Right hindlimb (tissue), 1 donor: ENCODE results near the gene MILR1.
A peak's percentile ranks its signal among the peaks of the same experiment; 100 is the strongest.
"Not testable (repeated sequence)": the region's sequence is repeated elsewhere in the genome, so short reads cannot be mapped to it uniquely, and the experiment has no call there.

Experiments
- DNase-seq: peaks from one replicate; pipeline ENCODE4 v3.0.0-alpha.2; 2018

The MILR1 gene, protein sequence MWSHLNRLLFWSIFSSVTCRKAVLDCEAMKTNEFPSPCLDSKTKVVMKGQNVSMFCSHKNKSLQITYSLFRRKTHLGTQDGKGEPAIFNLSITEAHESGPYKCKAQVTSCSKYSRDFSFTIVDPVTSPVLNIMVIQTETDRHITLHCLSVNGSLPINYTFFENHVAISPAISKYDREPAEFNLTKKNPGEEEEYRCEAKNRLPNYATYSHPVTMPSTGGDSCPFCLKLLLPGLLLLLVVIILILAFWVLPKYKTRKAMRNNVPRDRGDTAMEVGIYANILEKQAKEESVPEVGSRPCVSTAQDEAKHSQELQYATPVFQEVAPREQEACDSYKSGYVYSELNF

DNA sequence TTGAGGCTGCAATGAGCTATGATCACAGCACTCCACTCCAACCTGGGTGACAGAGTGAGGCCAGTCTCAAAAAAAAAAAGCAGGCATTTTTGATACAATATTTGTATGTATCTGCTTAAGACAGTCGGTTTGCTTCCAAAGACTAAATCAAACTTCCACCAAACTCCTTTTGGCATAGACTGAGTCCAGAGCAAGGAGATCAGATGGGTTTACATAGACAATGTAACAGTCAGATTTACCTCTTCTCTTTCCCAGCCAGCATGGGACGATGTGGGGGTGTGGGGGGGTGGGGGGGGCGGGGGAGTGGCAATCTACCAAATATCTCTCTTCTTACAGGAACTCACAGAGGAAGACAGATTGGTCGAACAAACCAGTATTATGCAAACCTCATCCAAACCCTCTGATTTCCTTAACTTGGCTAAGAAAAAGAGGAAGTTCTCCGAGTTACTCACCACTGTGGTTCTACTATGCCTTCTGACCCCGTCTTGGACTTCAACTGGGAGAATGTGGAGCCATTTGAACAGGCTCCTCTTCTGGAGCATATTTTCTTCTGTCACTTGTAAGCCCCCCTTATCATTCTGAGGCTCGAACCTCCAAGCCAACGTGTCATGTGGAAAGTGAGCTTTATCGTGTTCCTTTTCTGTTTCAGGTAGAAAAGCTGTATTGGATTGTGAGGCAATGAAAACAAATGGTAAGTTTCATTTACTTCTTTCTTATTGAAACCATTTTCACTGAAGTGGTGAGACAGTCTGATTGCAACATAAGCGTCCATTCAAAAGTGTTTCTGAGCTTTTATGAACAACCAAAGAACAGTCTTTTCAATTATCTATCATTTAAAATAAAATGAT is at the start of gene MILR1:
Gene MILR1 (plus strand): TSS at position 451 of the 848 bp plus-strand sequence. CDS start 54 bp downstream, at position 505.
- peak; percentile 34 for DNase-seq

DNA sequence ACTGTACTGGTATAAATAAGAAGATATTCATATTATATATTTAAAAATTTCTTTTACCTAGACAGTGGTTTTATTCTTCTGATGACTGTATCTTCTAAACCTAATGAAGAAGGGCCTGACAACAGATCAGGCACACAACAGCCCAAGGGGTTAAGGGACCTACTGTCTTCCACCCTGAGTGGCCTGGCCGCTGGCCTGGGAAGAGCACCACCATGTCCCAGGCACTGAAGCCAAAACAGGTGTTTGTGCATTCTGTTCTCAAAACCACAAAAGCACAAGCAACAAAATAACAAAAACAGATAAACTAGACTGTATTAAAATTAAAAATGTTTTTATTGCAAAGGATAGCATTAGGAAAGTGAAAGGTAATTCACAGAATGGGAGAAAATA is 49.2 kb upstream of the MILR1 start:
- no peak for DNase-seq

DNA sequence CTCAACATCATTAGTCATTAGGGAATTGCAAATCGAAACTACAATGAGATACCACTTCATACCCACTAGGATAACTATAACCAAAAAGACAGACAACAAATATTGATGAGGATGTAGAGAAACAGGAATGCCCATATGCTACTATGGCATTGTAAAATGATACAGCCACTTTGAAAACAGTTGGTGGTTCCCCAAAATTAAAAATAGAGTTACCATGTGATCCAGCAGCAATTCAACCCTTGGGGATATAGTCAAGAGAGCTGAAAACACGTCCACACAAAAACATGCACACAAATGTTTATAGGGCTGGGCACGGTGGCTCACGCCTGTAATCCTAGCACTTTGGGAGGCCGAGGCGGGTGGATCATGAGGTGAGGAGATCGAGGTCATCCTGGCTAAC is 48.3 kb upstream of the MILR1 start:
- no peak for DNase-seq

DNA sequence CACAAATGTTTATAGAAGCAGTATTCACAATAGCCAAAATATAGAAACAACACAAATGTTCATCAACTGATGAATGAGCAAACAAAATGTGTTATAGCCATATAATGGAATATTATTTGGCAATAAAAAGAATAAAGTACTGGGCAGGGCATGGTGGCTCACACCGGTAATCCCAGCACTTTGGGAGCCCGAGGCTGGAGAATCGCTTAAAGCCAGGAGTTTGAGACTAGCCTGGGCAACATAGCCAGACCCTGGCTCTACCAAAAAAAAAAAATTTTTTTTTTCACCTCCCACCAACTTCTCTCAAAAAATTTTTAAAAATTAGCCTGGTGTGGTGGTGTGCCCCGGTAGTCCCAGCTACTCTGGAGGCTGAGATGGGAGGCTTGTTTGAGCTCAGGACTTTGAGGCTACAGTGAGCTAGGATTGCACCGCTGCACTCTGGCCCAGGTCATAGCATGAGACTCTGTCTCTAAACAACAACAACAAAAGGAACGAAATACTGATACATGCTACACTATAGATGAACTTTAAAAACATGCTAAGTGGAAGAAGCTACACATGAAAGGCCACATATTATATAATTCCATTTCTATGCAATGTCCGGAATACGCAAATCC is 47.6 kb upstream of the MILR1 start:
- DNase-seq: no peak

DNA sequence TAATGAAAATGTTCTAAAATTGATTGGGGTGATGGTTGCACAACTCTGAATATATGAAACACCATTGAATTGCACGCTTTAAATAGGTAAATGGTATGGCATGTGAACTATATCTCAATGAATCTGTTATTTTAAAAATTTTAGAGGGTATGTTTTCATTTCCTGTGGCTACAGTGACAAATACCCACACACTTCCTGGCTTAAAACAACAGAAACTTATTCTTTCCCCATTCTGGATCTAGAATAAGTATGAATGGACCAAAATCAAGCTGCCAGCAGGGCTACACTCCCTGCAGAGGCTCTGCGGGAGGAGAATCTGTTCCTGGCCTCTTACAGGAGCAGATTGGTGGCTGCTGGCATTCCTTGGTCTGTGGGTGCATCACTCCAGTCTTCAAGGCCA is 47.0 kb upstream of the MILR1 start:
- DNase-seq: no peak

DNA sequence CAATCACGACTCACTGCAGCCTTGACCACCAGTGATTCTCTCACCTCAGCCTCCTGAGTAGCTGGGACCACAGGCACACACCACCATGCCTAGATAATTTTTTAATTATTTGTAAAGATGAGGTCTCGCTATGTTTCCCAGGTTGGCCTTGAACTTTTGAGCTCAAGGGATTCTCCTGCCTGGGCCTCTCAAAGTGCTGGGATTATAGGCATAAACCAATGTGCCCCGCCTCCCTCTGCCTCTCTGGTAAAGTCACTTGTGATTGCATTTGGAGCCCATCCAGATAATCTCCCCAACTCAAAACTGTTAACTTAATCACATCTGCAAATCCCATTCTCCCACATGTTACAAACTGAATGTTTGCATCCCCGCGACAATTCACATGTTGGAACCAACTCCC is 46.4 kb upstream of the MILR1 start:
- DNase-seq: no peak

DNA sequence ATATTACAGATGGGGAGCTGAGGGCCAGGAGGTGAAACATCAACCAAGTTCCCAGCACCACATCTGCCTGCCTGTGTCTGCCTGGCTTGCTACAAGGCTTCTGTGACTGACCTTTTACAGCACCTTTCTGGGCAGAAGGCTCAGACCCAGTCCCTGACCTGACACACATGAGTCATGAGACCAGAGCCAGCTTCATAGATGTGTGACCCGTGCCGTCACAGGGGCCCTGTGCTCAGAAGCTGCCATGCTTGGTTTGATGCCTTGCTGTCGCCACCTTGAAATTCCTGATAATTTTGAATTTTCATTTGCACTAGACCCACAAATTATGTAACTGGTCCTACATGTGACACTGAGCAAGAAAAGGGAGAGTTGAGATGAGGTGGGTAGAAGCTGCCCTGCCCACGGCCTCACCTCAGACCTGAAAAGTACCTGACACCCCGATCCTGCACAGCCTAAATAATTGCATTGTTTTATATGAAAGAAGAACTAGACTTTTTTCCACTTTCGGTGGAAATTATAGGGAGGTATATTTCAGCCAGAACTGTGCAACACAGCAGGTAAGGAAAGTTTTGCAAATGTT is 44.9 kb upstream of the MILR1 start:
- DNase-seq: no peak

DNA sequence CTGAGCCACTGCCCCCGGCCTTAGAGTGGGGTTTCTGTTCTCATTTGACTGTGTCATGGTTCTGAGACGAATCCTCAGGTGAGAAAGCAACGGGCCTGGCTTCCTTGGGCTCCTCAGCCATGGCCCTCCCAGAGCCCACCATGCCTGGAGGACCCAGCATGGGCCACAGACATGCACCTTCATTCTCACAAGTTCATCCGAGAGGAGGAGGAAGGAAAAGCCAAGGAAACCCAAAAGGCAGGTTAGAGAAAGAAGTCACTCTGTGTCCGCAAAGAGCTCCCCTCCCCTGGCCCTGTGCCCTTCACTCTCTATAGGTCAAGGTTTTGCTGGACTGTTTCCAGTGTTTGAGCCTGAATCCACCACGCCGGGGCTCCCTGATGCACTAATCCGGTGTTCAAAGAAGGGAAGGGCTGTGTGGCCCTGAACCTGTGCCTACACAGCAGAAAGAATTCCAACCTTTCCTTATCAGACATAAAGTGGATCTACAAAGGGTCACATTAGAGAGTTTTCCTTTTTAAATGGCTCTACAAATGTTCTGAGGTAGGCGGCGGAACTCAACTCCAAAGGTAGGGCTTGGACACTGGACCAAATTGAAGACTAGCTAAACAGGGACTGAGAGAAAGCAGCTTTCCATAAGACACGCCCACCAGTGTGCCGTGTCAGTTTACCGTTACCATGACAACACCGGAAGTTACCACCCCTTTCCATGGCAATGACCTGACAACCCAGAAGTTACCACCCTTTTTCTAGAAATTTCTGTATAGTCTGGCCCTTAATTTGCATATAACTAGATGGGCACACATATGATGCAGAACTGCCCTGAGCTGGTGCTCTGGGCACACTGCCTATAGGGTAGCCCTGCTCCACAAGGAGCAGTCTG is 42.4 kb upstream of the MILR1 start:
- DNase-seq: no peak

DNA sequence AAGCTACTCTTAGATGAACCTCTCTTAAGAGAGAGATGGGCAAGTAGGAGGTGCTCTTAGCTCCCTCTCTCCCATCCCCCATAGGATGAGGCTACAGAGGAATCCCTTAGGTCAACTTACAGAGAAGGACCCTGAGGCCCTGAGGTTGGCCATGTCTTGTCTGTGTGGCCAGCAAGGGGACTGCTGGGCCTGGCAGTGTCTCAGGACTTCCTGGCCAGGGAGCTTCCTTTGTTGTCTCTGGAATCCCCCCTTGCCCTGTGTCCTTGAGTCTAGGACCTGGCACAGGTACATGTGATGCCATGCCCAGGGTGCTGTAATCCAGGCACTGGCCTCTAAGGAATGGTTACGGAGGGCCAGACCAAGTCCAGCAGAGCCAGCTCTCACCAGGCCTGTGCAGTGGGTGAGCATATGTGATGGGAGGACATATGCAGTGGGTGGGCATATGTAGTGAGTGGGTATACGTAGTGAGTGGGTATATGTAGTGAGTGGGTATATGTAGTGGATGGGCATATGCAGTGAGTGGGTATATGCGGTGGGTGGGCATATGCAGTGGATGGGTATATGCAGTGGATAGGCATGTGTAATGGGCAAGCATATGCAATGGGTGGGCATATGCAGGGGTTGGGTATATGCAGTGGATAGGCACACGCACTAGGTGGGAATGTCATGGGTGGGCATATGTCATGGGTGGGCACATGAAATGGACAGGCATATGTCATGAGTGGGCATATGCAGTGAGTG is 38.0 kb upstream of the MILR1 start:
- DNase-seq: no peak

DNA sequence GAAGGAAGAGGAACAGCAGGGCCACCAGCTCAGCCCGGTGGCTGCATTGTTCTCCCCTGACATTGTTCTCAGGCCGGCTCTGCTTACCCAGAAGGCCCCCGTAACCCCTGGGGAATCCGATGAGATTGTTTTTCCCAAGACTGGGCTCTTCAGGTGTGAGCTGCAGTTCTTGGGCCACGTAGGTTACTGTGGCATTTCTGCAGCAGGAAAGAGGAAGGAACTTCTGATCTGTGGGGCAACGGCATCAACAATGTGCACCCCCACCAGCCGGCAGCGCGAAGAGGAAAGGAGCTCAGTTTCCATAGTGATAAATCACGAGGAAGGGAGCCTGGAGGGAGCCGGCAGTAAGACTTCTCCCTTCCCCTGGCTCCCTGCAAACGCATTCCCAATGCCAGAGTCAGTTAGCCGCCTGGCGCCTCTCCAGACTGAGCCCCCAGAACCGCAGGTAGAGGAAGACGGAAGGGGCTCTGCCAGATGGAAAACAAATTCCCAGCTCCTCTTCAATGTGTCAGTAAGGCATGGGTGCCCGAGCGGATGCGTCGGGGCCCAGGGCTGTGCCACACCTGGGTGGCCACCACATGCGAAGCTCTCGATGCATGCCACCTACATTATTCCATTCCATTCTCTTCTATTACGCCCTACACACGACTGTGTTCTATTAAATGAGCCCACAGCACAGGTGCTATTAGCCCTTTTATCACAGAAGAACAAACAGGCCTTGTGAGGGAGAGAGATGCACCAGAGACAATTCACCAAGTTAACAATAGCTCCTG is 36.7 kb upstream of the MILR1 start:
- peak; percentile 56 for DNase-seq

DNA sequence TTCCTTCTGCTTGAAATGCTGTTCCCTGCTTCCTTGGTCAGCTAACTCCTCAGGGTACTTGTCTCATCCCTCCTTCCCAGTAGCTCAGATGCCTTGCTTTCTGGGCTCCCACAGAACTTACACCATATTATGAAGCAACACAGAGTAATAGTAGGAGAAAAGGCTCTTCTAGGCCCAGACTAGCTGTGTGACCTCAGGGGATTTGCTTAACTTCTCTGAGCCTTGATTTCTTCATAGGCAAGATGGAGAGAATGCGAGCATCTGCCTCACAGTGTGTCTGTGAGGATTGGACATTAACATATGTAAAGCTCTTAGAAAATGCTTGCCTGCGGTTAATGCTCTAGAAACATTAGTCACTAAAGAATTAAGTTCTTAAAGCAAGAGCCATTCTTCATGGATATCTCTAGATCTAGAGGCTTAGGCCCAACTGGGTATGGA is 36.0 kb upstream of the MILR1 start:
- DNase-seq: no peak

DNA sequence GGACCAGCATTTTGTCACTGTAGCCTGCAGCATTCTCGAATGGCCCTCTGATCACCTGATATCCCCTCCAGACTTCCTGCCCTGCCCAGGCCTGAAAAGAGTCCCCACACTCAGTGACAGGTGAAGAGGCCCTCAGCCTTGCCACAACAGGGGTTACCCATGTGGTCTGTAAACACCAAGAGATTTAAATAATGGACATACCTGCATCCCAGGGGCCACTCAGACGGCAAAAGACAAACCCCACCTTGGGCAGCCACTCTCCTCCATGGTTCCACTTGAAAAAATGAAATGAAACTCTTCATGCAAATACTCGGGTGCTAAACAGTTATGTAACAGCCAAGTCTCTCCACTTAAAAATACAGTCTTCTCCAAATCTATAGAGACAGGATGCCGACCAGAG is 35.4 kb upstream of the MILR1 start:
- no peak for DNase-seq

DNA sequence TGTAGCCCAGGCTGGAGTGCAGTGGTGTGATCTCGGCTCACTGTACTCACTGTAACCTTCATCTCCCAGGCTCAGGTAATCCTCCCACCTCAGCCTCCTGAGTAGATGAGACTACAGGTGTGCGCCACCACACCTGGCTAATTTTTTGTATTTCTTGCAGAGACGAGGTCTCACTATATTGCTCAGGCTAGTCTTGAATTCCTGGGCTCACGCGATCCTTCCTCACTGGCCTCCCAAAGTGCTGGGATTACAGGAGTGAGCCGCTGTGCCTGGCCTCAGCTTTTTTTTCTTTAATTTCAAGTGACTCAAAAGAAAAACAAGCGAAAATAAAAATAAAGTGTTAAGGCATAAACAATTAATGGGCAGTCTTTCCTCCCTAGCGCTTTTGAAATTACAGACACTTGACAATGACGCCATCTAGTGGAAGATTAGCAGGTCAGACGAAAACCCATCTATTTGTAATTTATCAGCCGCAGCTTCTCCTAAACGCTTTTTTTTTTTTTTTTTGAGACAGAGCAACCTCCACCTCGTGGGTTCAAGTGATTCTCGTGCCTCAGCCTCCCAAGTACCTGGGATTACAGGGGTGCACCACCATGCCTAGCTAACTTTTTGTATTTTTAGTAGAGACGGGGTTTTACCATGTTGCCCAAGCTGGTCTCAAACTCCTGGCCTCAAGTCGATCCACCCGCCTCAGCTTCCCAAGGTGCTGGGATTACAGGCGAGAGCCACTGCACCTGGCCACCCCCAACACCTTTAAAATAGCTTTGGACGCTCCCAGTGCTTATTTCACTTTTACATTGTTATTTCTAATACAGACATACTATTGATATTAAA is 30.2 kb upstream of the MILR1 start:
- no peak for DNase-seq

DNA sequence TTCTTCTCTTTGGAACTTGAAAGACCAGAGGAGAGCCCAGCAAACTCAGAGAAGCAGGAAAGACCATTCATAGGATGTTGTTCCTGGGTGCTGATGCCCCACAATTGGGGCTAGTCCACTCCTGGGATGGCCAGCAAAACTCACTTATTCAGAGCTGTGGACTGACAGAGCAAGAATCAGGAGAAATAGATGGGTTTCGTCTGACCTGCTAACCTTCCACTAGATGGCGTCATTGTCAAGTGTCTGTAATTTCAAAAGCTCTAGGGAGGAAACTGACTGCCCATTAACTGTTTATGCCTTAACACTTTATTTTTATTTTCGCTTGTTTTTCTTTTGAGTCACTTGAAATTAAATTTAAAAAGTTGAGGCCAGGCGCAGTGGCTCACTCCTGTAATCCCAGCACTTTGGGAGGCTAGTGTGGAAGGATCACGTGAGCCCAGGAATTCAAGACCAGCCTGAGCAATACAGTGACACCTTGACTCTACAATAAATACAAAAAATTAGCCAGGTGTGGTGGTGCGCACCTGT is 28.7 kb upstream of the MILR1 start:
- DNase-seq: peak; percentile 39

DNA sequence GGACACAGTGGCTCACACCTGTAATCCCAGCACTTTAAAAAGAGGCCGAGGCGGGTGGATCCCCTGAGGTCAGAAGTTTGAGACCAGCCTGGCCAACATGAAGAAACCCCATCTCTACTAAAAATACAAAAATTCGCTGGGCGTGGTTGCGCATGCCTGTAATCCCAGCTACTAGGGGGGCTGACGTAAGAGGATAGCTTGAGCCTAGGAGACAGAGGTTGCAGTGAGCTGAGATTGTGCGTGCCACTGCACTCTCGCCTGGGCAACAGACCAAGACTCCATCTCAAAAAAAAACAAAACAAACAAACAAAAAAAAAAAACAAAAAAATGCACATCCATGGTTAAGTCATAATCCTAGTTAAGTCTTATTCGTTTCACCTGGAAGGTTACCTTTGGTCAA is 26.8 kb upstream of the MILR1 start:
- DNase-seq: not testable (repeated sequence)

DNA sequence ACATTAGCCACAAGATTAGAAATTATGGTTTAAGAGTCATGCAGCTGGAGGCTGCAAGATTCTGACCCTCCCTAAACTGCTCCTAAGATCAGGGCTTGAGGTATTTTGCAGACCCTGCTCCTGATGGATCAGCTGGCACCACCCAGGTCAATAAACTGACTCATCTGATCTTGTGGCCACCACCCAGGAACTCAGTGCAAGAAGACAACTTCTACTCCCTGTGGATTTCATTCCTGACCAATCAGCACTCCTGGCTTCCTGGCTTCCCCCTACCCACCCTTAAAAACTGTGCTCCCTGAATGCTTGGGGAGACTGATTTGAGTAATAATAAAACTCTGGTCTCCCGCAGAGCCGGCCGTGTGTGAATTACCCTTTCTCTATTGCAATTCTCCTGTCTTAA is 25.0 kb upstream of the MILR1 start:
- DNase-seq: no peak

DNA sequence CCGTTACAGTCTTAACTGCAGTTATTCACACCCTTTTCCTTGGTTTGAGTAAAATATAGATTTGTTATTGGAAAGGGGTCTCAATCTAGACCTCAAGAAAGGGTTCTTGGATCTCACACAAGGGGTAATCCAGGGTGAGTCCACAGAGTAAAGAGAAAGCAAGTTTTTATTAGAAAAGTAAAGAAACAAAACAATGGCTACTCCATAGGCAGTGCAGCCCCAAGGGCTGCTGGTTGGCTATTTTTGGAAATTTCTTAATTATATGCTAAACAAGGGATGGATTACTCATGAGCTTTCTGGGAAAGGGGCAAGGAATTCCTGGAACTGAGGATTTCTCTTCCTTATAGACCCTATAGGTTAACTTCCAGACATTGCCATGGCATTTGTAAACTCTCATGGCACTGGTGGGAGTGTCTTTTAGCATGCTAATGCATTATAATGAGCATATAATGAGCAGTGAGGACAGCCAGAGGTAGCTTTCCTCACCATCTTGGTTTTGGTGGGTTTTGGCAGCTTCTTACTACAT is 24.5 kb upstream of the MILR1 start:
- no peak for DNase-seq

DNA sequence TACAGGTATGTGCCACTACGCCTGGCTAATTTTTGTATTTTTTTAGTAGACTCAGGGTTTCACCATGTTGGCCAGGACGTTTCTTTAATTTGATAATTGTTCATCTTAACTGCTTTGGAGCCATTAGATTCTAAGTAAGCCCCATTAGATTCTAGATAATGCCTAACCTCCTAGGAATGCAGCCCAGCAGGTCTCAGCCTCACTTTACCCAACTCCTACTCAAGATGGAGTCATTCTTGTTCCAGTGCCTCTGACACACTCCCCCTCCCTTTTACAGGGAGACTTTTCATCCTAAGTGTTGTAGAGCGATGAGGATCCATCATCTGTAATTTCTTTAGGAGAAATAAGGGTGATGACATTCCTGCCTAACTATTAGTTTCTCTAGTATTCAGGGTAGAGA is 23.7 kb upstream of the MILR1 start:
- no peak for DNase-seq

DNA sequence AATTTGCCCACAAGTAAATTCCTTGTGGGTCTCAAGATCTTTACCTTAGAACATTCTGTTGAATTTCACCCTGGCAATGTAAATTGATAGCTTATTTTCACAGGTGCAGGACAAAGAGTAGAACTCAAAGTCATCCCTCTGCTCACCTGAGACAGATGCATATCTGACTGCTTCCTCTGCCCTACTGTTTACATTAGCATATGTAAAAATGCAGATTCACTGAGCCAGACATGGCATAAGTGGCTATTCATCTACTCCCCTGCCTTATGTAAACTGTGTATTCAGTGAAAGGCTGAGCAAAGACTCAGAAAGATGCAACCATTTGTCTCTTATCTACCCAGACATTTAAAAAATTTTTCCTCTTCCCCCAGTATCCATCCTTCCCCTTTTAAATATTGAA is 22.3 kb upstream of the MILR1 start:
- no peak for DNase-seq
